ENCODE measurements around the gene TXNRD2.

TXNRD2 gene

DNA sequence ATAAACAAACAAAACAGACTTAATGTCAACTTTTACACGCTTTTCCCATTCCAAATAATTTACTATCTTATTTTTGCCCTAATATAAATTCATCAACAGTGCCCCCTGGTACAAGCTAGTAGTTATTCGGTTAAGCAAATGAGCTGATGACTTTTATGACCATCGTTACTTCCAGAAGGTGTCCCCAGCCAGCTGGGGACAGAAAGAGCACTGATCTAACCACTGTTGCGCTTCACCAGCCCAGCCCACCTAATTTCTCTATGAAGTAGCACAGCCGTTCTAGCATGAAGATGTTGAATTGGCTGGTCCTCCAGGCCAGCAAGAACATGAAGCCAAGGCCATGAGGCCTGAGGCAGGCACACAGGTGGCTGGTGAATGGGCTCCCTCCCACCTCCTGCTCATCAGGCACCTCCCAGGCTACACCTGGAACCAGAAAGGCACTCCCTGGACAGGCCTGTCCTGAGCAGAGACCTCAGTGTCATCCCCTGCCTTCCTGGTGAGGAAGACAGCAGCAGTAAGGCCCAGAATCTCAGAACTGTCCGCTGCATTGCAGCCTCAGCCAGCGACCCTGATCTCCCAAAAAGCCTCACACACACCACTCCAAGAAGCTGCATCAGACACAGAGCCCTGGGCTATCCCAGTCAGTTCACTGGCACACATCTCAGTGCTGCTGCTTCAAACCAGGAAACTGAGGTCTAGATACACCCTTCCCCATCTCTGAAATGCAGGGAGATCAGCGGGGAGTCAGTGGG is 99.8 kb downstream of the TXNRD2 start:
- no peaks in the 10 kb centered on the region for H3K36me3 ChIP-seq (replicated peaks; ENCODE audit: insufficient read depth, low read length)
- no peaks in the 10 kb centered on the region for H3F3A ChIP-seq (ENCODE audit: insufficient read depth, low read length)
- H3K79me2 ChIP-seq (ENCODE audit: low read length) = peaks cover 11% of the 10 kb centered on the region
- no peak overlapping the region for H3K9ac ChIP-seq (ENCODE audit: low read length)
- 0 out of 2 replicates have a peak, but pooled peaks cover 3% of the 10 kb centered on the region for H4K20me1 ChIP-seq (ENCODE audit: insufficient read depth, low read length)
- no peaks in the 10 kb centered on the region for H3K9me3 ChIP-seq (replicated peaks; ENCODE audit: insufficient read depth, low read length)
- no peak overlapping the region for H2AFZ ChIP-seq (ENCODE audit: low read length)
- no peak overlapping the region for H3K27ac ChIP-seq (ENCODE audit: low read length)
- no peak for DNase-seq
- TF ChIP-seq, protein P1, sequence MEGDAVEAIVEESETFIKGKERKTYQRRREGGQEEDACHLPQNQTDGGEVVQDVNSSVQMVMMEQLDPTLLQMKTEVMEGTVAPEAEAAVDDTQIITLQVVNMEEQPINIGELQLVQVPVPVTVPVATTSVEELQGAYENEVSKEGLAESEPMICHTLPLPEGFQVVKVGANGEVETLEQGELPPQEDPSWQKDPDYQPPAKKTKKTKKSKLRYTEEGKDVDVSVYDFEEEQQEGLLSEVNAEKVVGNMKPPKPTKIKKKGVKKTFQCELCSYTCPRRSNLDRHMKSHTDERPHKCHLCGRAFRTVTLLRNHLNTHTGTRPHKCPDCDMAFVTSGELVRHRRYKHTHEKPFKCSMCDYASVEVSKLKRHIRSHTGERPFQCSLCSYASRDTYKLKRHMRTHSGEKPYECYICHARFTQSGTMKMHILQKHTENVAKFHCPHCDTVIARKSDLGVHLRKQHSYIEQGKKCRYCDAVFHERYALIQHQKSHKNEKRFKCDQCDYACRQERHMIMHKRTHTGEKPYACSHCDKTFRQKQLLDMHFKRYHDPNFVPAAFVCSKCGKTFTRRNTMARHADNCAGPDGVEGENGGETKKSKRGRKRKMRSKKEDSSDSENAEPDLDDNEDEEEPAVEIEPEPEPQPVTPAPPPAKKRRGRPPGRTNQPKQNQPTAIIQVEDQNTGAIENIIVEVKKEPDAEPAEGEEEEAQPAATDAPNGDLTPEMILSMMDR (IDR thresholded peaks at IDR 0.05; ENCODE audit: low read length) = no peak
- no peak overlapping the region for H3K4me3 ChIP-seq (ENCODE audit: low read length)
- no peaks in the 10 kb centered on the region for H3K27me3 ChIP-seq (replicated peaks; ENCODE audit: insufficient read depth, low read length)
- no peak overlapping the region for H3K4me2 ChIP-seq (ENCODE audit: low read depth, low read length)
- H3K4me1 ChIP-seq (ENCODE audit: low read length) = no peaks in the 10 kb centered on the region
- H3K9me2 ChIP-seq (replicated peaks; ENCODE audit: insufficient read depth, low read length) = no peaks in the 10 kb centered on the region

DNA sequence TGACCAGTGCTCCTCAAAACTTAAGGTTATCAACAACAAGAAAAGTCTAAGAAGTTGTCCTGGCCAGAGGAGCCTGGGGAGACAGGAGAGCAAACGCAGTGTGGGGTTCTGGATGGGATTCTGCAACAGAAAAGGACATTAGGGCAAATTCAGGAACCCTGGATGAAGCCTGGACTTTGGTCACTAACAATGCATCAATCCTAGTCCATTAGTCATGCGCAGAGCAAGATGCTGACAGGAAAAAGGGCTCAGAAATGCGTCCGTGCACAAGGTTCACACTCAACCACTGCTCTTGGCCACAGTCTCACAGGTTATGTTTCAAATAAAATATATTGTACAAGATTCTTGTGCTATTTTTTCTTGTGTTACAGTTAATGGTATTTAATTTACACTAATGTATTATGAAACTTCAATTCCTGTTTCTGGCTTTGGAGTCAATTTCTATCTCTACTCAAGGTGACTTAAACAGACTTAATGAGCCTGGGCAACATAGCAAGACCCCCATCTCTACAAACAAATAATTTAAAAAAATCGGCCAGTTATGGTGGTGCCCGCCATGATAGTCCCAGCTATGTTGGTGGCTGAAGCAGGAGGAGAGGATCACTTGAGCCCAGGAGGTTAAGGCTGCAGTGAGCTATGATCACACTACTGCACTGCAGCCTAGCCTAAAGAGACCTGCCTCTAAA is 100.5 kb downstream of the TXNRD2 start:
- no peaks in the 10 kb centered on the region for H3F3A ChIP-seq (ENCODE audit: insufficient read depth, low read length)
- no peak overlapping the region for H3K9ac ChIP-seq (ENCODE audit: low read length)
- H3K9me3 ChIP-seq (replicated peaks; ENCODE audit: insufficient read depth, low read length) = no peaks in the 10 kb centered on the region
- no peaks in the 10 kb centered on the region for H3K9me2 ChIP-seq (replicated peaks; ENCODE audit: insufficient read depth, low read length)
- no peak overlapping the region for H3K4me2 ChIP-seq (ENCODE audit: low read depth, low read length)
- DNase-seq = no peak
- 0 out of 2 replicates have a peak, but pooled peaks cover 3% of the 10 kb centered on the region for H4K20me1 ChIP-seq (ENCODE audit: insufficient read depth, low read length)
- no peaks in the 10 kb centered on the region for H3K4me1 ChIP-seq (ENCODE audit: low read length)
- H3K27ac ChIP-seq (ENCODE audit: low read length) = no peak overlapping the region
- H3K36me3 ChIP-seq (replicated peaks; ENCODE audit: insufficient read depth, low read length) = no peaks in the 10 kb centered on the region
- no peaks in the 10 kb centered on the region for H3K27me3 ChIP-seq (replicated peaks; ENCODE audit: insufficient read depth, low read length)
- H3K4me3 ChIP-seq (ENCODE audit: low read length) = no peak overlapping the region
- 0 out of 2 replicates have a peak, but pooled peaks cover 6% of the 10 kb centered on the region for H3K79me2 ChIP-seq (ENCODE audit: low read length)
- H2AFZ ChIP-seq (ENCODE audit: low read length) = no peak overlapping the region
- TF ChIP-seq EZH2 (optimal IDR thresholded peaks at IDR 0.05; ENCODE audit: low read depth, low read length) (no peak), EZH2phosphoT487 (IDR thresholded peaks at IDR 0.05; ENCODE audit: low read length) (no peak)
- TF ChIP-seq, protein P1 (IDR thresholded peaks at IDR 0.05; ENCODE audit: low read length) = no peak

DNA sequence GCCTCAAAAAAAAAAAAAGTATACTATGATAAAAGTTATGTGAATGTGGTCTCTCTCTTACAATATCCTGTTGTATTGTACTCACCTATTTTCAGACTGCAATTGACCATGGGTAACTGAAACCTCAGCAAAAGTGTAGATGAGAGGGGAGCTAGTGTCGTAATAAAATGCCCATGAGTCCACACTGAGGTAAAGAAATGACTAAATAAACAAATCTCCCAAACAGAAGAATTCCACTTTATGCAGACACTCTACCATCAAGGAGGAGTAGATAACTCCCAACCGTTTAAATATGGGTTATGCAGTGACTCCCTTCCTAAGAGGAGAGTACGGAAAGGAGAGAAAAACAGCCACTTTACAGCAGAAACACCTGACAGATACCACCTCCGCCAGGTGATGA is 101.6 kb downstream of the TXNRD2 start:
- Histone ChIP-seq H3K4me2 (ENCODE audit: low read depth, low read length) (no peak overlapping the region), H3K9me3 (replicated peaks; ENCODE audit: insufficient read depth, low read length) (no peaks in the 10 kb centered on the region), H3K9ac (ENCODE audit: low read length) (no peak overlapping the region), H3K4me1 (ENCODE audit: low read length) (peaks cover 1% of the 10 kb centered on the region; the same call in 1 of the 2 replicates), H4K20me1 (ENCODE audit: insufficient read depth, low read length) (0 out of 2 replicates have a peak, but pooled peaks cover 3% of the 10 kb centered on the region), H3K9me2 (replicated peaks; ENCODE audit: insufficient read depth, low read length) (no peaks in the 10 kb centered on the region), H3K36me3 (replicated peaks; ENCODE audit: insufficient read depth, low read length) (no peaks in the 10 kb centered on the region), H3K27me3 (replicated peaks; ENCODE audit: insufficient read depth, low read length) (no peaks in the 10 kb centered on the region), H3F3A (ENCODE audit: insufficient read depth, low read length) (no peaks in the 10 kb centered on the region), H3K27ac (ENCODE audit: low read length) (no peak overlapping the region), H3K4me3 (ENCODE audit: low read length) (no peak overlapping the region), H2AFZ (ENCODE audit: low read length) (no peak overlapping the region), H3K79me2 (ENCODE audit: low read length) (peaks cover 10% of the 10 kb centered on the region; the same call in 1 of the 2 replicates)
- TF ChIP-seq EZH2 (optimal IDR thresholded peaks at IDR 0.05; ENCODE audit: low read depth, low read length) (no peak), EZH2phosphoT487 (IDR thresholded peaks at IDR 0.05; ENCODE audit: low read length) (no peak)
- TF ChIP-seq, protein P1 (IDR thresholded peaks at IDR 0.05; ENCODE audit: low read length) = no peak
- DNase-seq = no peak

All from MM.1S (cell line).